Adrenal gland (tissue), 5 donors: Measurements from ENCODE around the gene SLC6A8.

Experiments used
- CTCF ChIP-seq, 6 experiments: fragments of 450-650 bp in 4 of 6; fragments of 200-600 bp in 2 of 6; sonication (generic) in 1 of 6; IDR thresholded peaks; 1 replicate in 5 of 6; 2 replicates in 1 of 6; pipeline versions ENCODE4 v1.5.1 to v1.8.0; 2016 to 2021; ENCODE audit warnings: antibody characterized with exemption in 6 of 6, mild to moderate bottlenecking in 2 of 6, moderate library complexity in 1 of 6
- POLR2A ChIP-seq, 2 donors: fragments of 450-650 bp; IDR thresholded peaks; one replicate each; pipeline ENCODE4 v1.6.1; 2017; ENCODE audit warnings: antibody characterized with exemption in 2 of 2, mild to moderate bottlenecking in 2 of 2, moderate library complexity in 1 of 2
- donor health status: DM: no; HTN: no; CAD: no.

- TF ChIP-seq CTCF (IDR thresholded peaks at IDR 0.05) = peak; percentile 41 to 73 (median 59)
- TF ChIP-seq POLR2A (IDR thresholded peaks at IDR 0.05) = no peak
Measured at GRCh38 chrX:153669174-153669890, 18.4 kb upstream of the SLC6A8 start.
